D721Med (cell line): ENCODE results near the gene TAL1.

Experiments
- DNase-seq: peaks from one replicate; pipeline ENCODE4 v3.0.0; 2011; ENCODE audit warnings: low spot score; ENCODE audit not compliant: insufficient read length
- FAIRE-seq: peaks from 2 replicates; lab custom pipeline; 2011; peaks lifted over from hg19 to GRCh38; lab: Jason Lieb, UNC
- TF ChIP-seq, protein P1 (sequence below): IDR thresholded peaks from 2 replicates; pipeline ENCODE4 v1.5.1; 2012; ENCODE audit warnings: mild to moderate bottlenecking, control low read depth; ENCODE audit not compliant: insufficient read depth; ENCODE audit errors: missing control alignments

TAL1 gene

GRCh38 chr1:47235806-47236205 lies 3.8 kb upstream of the TAL1 start:
- TF ChIP-seq, protein P1, sequence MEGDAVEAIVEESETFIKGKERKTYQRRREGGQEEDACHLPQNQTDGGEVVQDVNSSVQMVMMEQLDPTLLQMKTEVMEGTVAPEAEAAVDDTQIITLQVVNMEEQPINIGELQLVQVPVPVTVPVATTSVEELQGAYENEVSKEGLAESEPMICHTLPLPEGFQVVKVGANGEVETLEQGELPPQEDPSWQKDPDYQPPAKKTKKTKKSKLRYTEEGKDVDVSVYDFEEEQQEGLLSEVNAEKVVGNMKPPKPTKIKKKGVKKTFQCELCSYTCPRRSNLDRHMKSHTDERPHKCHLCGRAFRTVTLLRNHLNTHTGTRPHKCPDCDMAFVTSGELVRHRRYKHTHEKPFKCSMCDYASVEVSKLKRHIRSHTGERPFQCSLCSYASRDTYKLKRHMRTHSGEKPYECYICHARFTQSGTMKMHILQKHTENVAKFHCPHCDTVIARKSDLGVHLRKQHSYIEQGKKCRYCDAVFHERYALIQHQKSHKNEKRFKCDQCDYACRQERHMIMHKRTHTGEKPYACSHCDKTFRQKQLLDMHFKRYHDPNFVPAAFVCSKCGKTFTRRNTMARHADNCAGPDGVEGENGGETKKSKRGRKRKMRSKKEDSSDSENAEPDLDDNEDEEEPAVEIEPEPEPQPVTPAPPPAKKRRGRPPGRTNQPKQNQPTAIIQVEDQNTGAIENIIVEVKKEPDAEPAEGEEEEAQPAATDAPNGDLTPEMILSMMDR, result no peak
- DNase-seq (no peak), FAIRE-seq (no peak)

- FAIRE-seq (no peak), DNase-seq (no peak)
- TF ChIP-seq, protein P1, result no peak
Measured at GRCh38 chr1:47235241-47235681, 3.2 kb upstream of the TAL1 start.

DNA sequence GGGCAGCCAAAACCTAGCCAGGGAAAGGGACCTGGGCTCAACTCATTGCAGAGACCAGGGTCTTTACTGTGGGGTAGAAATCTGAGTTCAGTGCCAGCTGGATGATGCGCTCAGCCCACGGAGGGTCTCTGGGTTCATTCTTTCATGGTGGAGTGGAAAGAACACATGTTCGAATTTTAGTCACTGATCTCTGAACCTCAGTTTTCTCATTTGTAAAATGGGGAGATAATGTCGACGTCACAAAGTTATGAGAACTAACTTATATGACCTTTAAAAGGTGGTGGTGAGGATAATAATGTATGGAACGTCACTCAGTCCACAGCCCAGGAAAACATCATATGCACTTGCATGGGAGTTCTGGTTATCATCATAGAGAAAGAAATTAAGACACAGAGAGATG lies 1.2 kb upstream of the TAL1 start:
- FAIRE-seq, result no peak
- no peak for DNase-seq
- TF ChIP-seq, protein P1, result no peak

DNA sequence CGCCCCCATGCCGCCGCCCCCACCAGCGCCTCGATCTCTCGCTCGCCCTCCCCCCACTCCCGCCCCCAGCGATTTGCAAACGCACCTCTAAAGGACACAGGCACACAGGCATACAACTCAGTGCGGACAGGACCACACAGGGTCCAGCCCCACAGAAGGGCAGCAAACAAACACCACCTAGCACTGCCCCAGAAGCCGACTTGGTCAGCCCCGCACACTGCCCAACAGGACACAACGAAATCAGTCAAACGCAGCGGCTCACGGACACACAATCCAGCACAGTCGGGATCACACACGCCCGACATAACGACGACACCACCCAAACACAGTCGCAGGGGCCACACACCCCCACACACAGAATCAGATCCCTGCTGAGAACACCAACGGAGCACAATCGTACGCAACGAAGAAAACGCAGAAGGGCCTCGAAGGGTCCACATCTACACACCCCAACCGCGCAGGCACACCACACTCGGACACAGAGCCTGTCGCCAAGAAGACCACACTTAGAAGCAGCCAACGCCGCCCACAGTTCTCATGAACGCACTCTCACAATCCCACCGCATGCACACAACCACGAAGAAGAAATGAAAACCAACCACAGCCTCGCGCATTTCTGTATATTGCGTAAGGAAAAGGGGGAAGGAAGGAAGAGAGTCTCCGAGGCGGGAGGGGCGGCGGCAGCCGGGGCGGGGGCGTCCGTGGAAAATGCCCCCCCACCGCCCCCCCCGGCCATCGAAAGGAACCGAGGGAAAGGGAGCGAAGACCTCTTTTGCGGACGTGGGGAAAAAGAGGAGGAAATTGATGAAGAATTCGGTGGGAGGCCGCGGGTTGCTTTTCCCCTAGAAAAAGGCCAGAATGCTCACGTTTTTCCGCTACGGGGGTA lies 481 bp downstream of the TAL1 start:
- DNase-seq (peak; percentile 63), FAIRE-seq (no peak)
- TF ChIP-seq, protein P1, result no peak

DNA sequence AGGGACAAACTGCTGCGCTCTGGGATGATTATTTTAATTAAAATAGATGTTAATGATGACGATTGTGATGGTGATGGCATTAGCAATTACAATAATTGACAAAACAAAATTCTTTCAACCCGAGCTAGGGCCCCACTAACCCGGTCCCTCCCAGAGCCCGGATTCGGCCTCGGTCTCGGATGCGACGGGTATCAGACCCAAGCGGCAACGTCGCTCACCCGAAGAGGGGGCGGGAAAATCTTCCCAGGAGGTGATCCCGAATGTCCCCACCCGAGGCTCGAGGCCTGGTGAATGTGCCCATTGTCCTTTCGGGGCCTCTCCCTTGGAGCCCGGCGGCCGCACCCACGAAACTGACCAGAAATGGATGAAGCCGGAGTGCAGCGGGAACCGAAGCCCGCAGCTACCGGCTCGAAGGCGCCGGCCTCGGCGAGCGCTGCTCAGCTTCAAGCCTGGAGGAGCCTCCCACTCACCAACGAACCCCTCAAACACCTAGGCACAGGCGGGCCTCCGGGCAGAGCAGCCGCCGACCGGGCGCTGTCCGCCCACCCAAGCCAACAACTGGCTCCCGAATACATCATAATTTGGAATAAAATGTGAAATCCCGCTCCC lies 1.2 kb downstream of the TAL1 start:
- FAIRE-seq (no peak), DNase-seq (peak; percentile 43)
- TF ChIP-seq, protein P1, result no peak

DNA sequence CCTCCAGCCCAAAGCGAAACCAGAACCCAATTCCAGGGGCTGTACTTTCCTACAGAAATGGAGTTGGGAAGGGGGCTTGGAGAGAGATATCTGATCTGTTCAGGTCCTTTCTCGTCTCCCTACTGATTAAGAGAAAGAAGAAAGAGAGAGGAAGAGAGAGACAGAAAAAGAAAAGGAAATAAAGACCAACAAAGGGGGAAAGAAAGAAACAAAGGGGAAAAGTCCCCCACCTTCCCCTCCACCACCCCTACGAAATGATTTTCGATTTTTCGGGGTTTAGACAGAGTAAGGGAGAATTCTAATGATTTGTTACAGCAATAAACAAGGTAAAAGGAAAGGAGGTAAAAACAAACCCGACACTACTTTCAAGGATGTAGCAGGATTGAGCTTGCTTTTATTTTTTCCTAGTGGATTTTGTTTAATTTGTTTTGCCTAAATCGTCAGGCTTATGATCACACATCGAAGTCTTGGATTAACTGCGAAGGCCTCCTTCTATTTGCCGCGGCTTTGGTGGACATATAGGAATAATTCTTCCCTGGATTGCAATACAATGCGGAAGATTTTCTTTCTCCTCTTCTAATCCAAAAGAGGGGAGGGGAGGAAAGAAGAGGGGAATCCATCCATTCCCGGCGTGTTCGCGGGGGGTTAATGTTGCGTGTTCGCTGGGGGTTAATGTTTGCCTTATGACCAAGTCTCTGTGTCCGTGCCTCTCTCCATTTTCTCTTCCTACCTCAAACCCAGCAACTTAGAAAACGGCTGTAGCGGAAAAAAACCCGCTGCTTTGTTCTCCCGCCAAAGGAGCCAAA lies 1.9 kb downstream of the TAL1 start:
- FAIRE-seq (no peak), DNase-seq (no peak)
- TF ChIP-seq, protein P1, result no peak
